WERI-Rb-1 (cell line): ENCODE data around the gene NHSL1.

Experiments
- DNase-seq: peaks from one replicate; pipeline ENCODE4 v3.0.0-alpha.2; 2020
- H3K27ac ChIP-seq: fragments of 250-450 bp; sonication (Bioruptor Pico); 2 replicates; pipeline ENCODE4 v1.5.1; 2020; ENCODE audit warnings: mild to moderate bottlenecking, moderate library complexity
- H3K27me3 ChIP-seq: fragments of 250-450 bp; sonication (Bioruptor Pico); 2 replicates; pipeline ENCODE4 v1.5.1; 2021; ENCODE audit warnings: mild to moderate bottlenecking, low read depth, moderate library complexity; ENCODE audit not compliant: insufficient read depth, severe bottlenecking
- H3K36me3 ChIP-seq: fragments of 250-450 bp; sonication (Bioruptor Pico); 2 replicates; pipeline ENCODE4 v1.5.1; 2020; ENCODE audit warnings: mild to moderate bottlenecking, moderate library complexity
- H3K4me3 ChIP-seq: 2 replicates; pipeline ENCODE4 v1.5.1; 2011; ENCODE audit warnings: low read depth, mild to moderate bottlenecking, control low read depth, low read length
- H3K9me3 ChIP-seq: fragments of 250-450 bp; sonication (Bioruptor Pico); 2 replicates; pipeline ENCODE4 v1.5.1; 2021; ENCODE audit warnings: mild to moderate bottlenecking, moderate library complexity; ENCODE audit not compliant: severe bottlenecking
- CTCF ChIP-seq: IDR thresholded peaks from 2 replicates; pipeline ENCODE4 v1.5.1; 2011; ENCODE audit warnings: low read depth, mild to moderate bottlenecking, control low read depth, inconsistent platforms, low read length

Gene NHSL1

GRCh38 chr6:138415125-138415524 lies 84.2 kb downstream of the NHSL1 start:
- Histone ChIP-seq H3K9me3 (no peaks in the 10 kb centered on the region), H3K27ac (no peak overlapping the region), H3K4me3 (no peak overlapping the region), H3K36me3 (peaks cover 32% of the 10 kb centered on the region), H3K27me3 (no peaks in the 10 kb centered on the region)
- no peak for TF ChIP-seq CTCF
- DNase-seq = no peak

- peak; percentile 67 for DNase-seq
- Histone ChIP-seq H3K27ac (no peak overlapping the region), H3K36me3 (peaks cover 65% of the 10 kb centered on the region), H3K4me3 (no peak overlapping the region), H3K27me3 (no peaks in the 10 kb centered on the region), H3K9me3 (no peaks in the 10 kb centered on the region)
- TF ChIP-seq CTCF = no peak
Measured at GRCh38 chr6:138410972-138411880, 88.1 kb downstream of the NHSL1 start.

GRCh38 chr6:138410048-138410735 lies 89.1 kb downstream of the NHSL1 start:
- no peak for TF ChIP-seq CTCF
- Histone ChIP-seq H3K4me3 (no peak overlapping the region), H3K36me3 (peaks cover 72% of the 10 kb centered on the region), H3K27ac (no peak overlapping the region), H3K27me3 (no peaks in the 10 kb centered on the region), H3K9me3 (no peaks in the 10 kb centered on the region)
- no peak for DNase-seq

GRCh38 chr6:138406443-138406842 lies 92.9 kb downstream of the NHSL1 start:
- H3K27ac ChIP-seq = no peak overlapping the region
- no peaks in the 10 kb centered on the region for H3K9me3 ChIP-seq
- no peaks in the 10 kb centered on the region for H3K27me3 ChIP-seq

GRCh38 chr6:138405816-138406413 lies 93.4 kb downstream of the NHSL1 start:
- H3K27me3 ChIP-seq = no peaks in the 10 kb centered on the region
- H3K4me3 ChIP-seq = no peak overlapping the region
- no peaks in the 10 kb centered on the region for H3K9me3 ChIP-seq
- TF ChIP-seq CTCF = no peak
- peaks cover 44% of the 10 kb centered on the region for H3K36me3 ChIP-seq
- no peak overlapping the region for H3K27ac ChIP-seq
- DNase-seq = no peak

More at GRCh38 chr6:138406443-138406842, 92.9 kb downstream of the NHSL1 start:
- Histone ChIP-seq H3K4me3 (no peak overlapping the region), H3K36me3 (peaks cover 48% of the 10 kb centered on the region)
- TF ChIP-seq CTCF = no peak
- no peak for DNase-seq
